Measurements from ENCODE around the gene DIP2B. TPM values are rescaled to one million over a fixed set of nuclear protein-coding genes. Genes with fewer than 3 reads are reported as not detected.

The DIP2B gene
- total and polyA plus RNA-seq, 12 donors = 3.0 to 21.5 (median 15.8) TPM

DNA sequence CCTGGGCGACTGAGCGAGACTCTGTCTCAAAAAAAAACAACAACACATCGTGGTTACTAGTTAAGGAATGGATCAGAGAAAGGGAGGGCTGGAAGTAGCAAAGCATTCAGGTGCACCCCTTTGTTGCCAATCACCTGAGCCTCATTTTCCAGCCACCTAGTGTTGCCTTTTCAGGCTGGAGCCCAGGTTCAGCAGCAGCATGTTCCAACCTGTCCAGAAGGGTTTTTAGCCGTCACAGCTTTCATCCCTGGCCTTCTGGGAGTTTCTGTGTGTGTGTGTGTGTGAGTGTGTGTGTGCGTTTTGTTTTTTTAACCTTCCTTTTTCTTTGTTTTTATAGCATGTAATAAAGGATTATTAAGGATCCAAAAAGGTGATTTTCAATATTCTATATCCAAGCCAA, 138.0 kb downstream of the DIP2B start:
- Histone ChIP-seq H3K36me3 (peaks cover 0 to 42% (median 5%) of the 10 kb centered on the region in 9 donors), H3K27ac (no peak overlapping the region)
- 74 to 83% methylated on average over 5 of the region's 5 CpGs for WGBS, 2 donors

GRCh38 chr12:50647031-50647430, 142.2 kb downstream of the DIP2B start:
- Histone ChIP-seq H3K4me1 (no peaks in the 10 kb centered on the region), H3K27me3 (no peaks in the 10 kb centered on the region), H3K27ac (no peak overlapping the region), H3K36me3 (peaks cover 0 to 27% (median 0%) of the 10 kb centered on the region in 9 donors), H3K9me3 (no peaks in the 10 kb centered on the region), H3K4me3 (no peak overlapping the region)
- DNase-seq (no peak), ATAC-seq (no peak)
- TF ChIP-seq CTCF (IDR thresholded peaks at IDR 0.05) = no peak
- intact Hi-C loops (cut with DNase I) = loop anchor here in 1 of 10 donors (10.0 kb wide), 1 partner anchor 88 kb away; no protein-coding TSS in a partner anchor
- WGBS, 2 donors = 86 to 87% methylated on average over 8 of the region's 8 CpGs

More for the DNA sequence above, 138.0 kb downstream of the DIP2B start:
- no peak for ATAC-seq
- DNase-seq = no peak
- Histone ChIP-seq H3K4me3 (no peak overlapping the region), H3K27me3 (no peaks in the 10 kb centered on the region), H3K9me3 (no peaks in the 10 kb centered on the region), H3K4me1 (peaks cover 0 to 7% (median 4%) of the 10 kb centered on the region in 9 donors)
- no peak for TF ChIP-seq CTCF (IDR thresholded peaks at IDR 0.05)
- intact Hi-C loops (cut with DNase I) = loop anchor here in 1 of 10 donors (10.0 kb wide), 1 partner anchor 92 kb away; no protein-coding TSS in a partner anchor

DNA sequence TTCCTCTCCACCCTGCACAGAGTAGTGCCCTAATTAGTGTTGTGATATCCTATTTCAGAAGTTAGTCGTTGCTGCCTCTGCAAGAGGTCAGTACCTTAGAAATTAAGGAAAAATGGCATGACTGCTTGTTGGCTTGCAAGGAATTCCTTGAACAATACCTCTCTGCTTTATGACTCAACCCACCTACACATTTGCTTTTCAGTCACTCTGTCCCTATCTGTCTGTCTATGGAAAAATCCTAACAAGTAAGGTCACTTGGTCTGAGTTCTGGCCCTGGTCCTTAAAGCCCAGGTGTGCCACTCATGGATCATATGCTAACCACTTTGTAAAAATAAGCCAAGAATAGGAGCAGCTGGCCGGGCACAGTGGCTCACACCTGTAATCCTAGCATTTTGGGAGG, 142.7 kb downstream of the DIP2B start:
- ATAC-seq (no peak), DNase-seq (no peak)
- TF ChIP-seq CTCF (IDR thresholded peaks at IDR 0.05) = no peak
- Histone ChIP-seq H3K27me3 (no peaks in the 10 kb centered on the region), H3K9me3 (no peaks in the 10 kb centered on the region), H3K27ac (no peak overlapping the region), H3K36me3 (peaks cover 0 to 22% (median 0%) of the 10 kb centered on the region in 9 donors), H3K4me1 (no peaks in the 10 kb centered on the region), H3K4me3 (no peak overlapping the region)
- intact Hi-C loops (cut with DNase I) = loop anchor here in 1 of 10 donors (10.0 kb wide), 1 partner anchor 87 kb away; no protein-coding TSS in a partner anchor
- 80 to 89% methylated on average over 2 of the region's 2 CpGs for WGBS, 2 donors

DNA sequence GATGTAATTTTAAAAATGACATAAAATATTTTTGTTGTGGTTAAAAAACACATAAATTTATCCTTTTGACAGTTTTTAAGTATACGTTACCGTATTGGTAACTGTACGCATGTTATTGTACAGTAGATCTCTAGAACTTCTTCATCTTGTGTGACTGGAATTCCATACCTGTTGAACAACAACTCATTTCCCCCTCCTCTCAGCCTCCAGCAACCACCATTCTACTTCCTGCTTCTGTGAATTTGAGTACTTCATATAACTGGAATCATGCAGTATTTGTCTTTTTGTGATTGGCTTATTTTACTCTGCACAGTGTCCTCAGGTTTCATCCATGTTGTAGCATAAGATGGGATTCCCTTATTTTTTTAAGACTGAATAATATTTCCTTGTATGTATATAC, 145.5 kb downstream of the DIP2B start:
- Histone ChIP-seq H3K9me3 (no peaks in the 10 kb centered on the region), H3K27me3 (no peaks in the 10 kb centered on the region), H3K27ac (no peak overlapping the region), H3K4me1 (no peaks in the 10 kb centered on the region), H3K36me3 (peaks cover 0 to 5% (median 0%) of the 10 kb centered on the region in 9 donors), H3K4me3 (no peak overlapping the region)
- WGBS, 2 donors = 97 to 98% methylated on average over 3 of the region's 3 CpGs
- ATAC-seq (no peak), DNase-seq (no peak)
- intact Hi-C loops (cut with DNase I) = no loop called here
- no peak for TF ChIP-seq CTCF (IDR thresholded peaks at IDR 0.05)
